Activated CD8-positive, alpha-beta memory T cell treated with anti-CD3 and anti-CD28 coated beads, Interleukin-2, amount 10 ng/mL, durations not matched to agents 7 days and 5 days (primary cell): ENCODE data around the gene RALBP1. TPM values are rescaled to one million over a fixed set of nuclear protein-coding genes. Genes with fewer than 3 reads are reported as not detected.

Experiments used
- ATAC-seq: fragments of 150-1000 bp; cut with Tn5 transposase; one replicate; pipeline ENCODE4 v1.10.0; 2021; ENCODE audit warnings: moderate library complexity
- CTCF ChIA-PET: fragments of 350-600 bp; sonication (Branson Sonifier 250); formaldehyde crosslinking; loops from one replicate; lab custom pipeline; 2021; ENCODE audit warnings: antibody characterized with exemption; lab: Charles Lee
- DNase-seq: peaks from one replicate; pipeline ENCODE4 v3.0.0-alpha.2; 2020
- H3K27ac Mint-ChIP-seq: one replicate; pipeline ENCODE4 v1.8.0; 2021; ENCODE audit warnings: mild to moderate bottlenecking, mixed read lengths
- H3K27me3 Mint-ChIP-seq: one replicate; pipeline ENCODE4 v1.8.0; 2021; ENCODE audit warnings: mixed read lengths
- H3K36me3 Mint-ChIP-seq: one replicate; pipeline ENCODE4 v1.8.0; 2021; ENCODE audit warnings: mild to moderate bottlenecking, mixed read lengths
- H3K4me1 Mint-ChIP-seq: one replicate; pipeline ENCODE4 v1.8.0; 2021; ENCODE audit warnings: mixed read lengths
- H3K4me3 Mint-ChIP-seq: one replicate; pipeline ENCODE4 v1.8.0; 2021; ENCODE audit warnings: mild to moderate bottlenecking, moderate library complexity, mixed read lengths
- H3K9me3 Mint-ChIP-seq: one replicate; pipeline ENCODE4 v1.8.0; 2022; ENCODE audit warnings: low read depth, mixed read lengths
- total RNA-seq, 2 experiments: library from RNA; stranded (reverse); gene quantifications; one replicate each; pipeline ENCODE4 v1.2.3, GENCODE V29; 2021

Gene RALBP1
- total RNA-seq, 2 experiments from 2014 or later: 55.1 to 57.2 TPM

DNA sequence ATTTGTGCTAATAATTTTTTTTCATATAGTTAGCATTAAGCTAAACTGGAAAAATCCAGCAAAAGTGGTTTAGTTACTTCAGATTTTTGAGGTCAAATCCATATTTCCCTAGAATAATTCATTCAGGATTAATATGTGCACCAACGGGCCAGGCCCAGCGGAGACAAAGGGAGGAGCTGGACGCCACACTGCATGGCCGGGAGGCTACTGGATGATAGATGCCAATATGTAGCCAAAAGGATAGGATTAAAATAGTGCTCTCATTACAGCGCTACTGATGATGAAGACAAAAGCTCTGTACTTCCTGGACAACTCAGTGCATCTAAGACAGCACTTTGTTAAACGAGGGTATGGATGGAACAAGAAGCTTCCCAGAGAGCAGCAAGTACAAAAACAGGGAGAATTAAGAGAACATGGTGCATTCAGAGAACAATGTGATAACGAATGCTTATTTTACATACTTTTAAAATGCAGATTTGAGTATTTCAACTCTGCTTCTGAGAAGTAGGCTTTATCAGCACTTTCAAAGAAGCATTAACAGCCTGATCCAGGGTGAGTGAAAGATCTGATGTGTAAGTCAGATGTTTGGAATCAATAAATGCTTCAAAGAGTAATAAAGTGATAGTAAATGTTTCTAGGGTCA is 99.3 kb downstream of the RALBP1 start:
- Mint-ChIP-seq H3K36me3 (peaks cover 8% of the 10 kb centered on the region), H3K27ac (no peak overlapping the region), H3K27me3 (no peaks in the 10 kb centered on the region), H3K9me3 (no peaks in the 10 kb centered on the region), H3K4me1 (no peaks in the 10 kb centered on the region), H3K4me3 (no peak overlapping the region)
- ATAC-seq (no peak), DNase-seq (no peak)
- CTCF ChIA-PET: interaction anchor here (1.0 to 1.3 kb wide), 2 partner anchors 14 to 38 kb away, joined by 3 read pairs; no protein-coding TSS in a partner anchor

DNA sequence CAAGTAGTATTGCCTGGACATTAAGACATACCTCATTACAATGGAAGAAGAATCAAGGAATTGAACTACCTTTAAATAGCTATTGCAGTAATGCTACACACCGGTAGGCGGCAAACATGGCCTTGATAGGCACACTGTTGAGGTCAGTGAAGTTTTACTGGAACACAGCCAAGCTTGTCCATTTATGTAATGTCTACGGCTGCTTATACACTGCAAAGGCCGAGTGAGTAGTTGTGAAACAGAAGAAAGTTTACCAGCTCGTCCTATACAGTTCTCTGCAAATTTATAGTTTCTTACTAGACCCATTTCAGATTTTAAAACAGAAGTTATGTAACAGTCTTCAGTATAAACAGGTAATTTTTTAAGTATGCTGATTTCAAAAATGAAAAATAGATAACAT is 100.2 kb downstream of the RALBP1 start:
- no peak for ATAC-seq
- H3K36me3 Mint-ChIP-seq: peaks cover 10% of the 10 kb centered on the region
- CTCF ChIA-PET: no interaction called here
- no peak overlapping the region for H3K27ac Mint-ChIP-seq
- DNase-seq: no peak
- no peaks in the 10 kb centered on the region for H3K4me1 Mint-ChIP-seq
- no peaks in the 10 kb centered on the region for H3K27me3 Mint-ChIP-seq
- H3K4me3 Mint-ChIP-seq: no peak overlapping the region
- H3K9me3 Mint-ChIP-seq: no peaks in the 10 kb centered on the region

DNA sequence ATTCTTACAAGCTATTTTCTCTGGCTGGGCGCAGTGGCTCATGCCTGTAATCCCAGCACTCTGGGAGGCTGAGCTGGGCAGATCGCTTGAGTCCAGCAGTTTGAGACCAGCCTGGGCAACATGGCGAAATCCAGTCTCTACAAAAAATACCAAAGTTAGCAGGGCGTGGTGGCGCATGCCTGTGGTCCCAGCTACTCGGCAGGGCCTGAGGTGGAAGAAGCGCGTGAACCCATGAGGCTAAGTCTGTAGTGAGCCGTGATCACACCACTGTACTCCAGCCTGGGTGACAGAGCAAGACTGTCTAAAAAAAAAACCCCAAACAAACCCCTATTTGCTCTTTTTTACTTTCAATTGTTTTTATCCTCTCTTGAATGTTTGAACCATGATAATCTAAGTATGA is 102.0 kb downstream of the RALBP1 start:
- peaks cover 26% of the 10 kb centered on the region for H3K36me3 Mint-ChIP-seq
- H3K27ac Mint-ChIP-seq: no peak overlapping the region
- H3K27me3 Mint-ChIP-seq: no peaks in the 10 kb centered on the region
- ATAC-seq: no peak
- DNase-seq: no peak
- no peaks in the 10 kb centered on the region for H3K4me1 Mint-ChIP-seq
- H3K9me3 Mint-ChIP-seq: peaks cover 5% of the 10 kb centered on the region
- CTCF ChIA-PET: interaction anchor here (1.2 kb wide), 2 partner anchors 9 to 10 kb away, joined by 3 read pairs; no protein-coding TSS in a partner anchor
- no peak overlapping the region for H3K4me3 Mint-ChIP-seq

DNA sequence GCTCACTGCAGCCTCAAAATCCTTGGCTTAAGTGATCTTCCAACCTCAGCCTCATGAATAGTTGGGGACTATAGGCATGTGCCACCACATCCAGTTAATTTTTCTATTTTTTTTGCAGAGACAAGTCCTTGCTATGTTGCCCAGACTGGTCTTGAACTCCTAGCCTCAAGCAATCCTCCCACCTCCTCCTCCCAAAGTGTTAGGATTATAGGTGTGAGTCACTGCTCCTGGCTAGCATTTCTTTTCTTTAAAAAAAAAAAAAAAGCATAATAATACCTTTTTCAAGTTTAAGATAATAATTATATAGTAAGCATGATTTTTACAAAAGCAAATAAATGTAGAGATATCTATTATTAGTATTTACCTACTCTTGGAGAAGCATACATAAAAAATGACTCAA is 103.0 kb downstream of the RALBP1 start:
- Mint-ChIP-seq H3K9me3 (peaks cover 5% of the 10 kb centered on the region), H3K4me1 (no peaks in the 10 kb centered on the region), H3K27me3 (no peaks in the 10 kb centered on the region), H3K27ac (no peak overlapping the region), H3K36me3 (peaks cover 33% of the 10 kb centered on the region), H3K4me3 (no peak overlapping the region)
- no peak for ATAC-seq
- DNase-seq: no peak
- CTCF ChIA-PET: no interaction called here

DNA sequence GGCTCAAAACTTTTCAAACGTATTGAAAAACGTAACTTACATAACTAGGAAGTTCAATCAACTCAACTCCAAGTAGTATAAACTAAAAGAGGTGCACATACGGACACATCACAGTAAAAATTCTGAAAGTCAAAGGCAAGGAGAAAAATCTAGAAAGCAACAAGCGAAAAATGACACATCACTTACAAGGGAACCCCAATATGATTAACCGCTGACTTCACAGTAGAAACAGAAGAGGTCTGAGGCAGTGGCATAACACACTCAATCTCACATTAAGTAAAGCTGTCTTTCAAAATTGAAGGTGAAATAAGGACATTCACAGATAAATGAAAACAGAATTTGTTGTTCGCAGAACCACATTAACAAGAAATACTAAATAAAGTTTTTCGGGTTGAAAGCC is 106.4 kb downstream of the RALBP1 start:
- ATAC-seq (no peak), DNase-seq (no peak)
- CTCF ChIA-PET: no interaction called here
- peaks cover 36% of the 10 kb centered on the region for H3K36me3 Mint-ChIP-seq
- H3K4me3 Mint-ChIP-seq: no peak overlapping the region
- H3K4me1 Mint-ChIP-seq: no peaks in the 10 kb centered on the region
- no peak overlapping the region for H3K27ac Mint-ChIP-seq
- H3K27me3 Mint-ChIP-seq: no peaks in the 10 kb centered on the region
- H3K9me3 Mint-ChIP-seq: peaks cover 5% of the 10 kb centered on the region

DNA sequence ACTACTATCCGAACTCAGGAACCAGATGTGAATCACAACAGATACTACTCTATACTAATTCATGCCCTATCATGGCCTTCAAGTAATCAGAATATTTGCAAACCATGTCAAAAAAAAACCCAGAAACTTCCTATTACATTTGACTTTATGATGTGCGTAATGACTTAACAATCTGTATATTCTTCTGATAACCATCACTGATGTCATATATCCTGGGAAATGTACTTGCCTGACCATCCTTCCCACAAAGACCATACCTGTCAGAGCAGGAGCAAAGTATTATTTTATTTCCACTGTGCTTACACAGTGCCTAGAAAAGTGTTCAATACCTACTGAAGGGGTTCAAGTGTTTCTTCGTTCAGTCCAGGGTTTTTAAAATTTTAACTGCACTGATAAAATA is 111.5 kb downstream of the RALBP1 start:
- CTCF ChIA-PET: no interaction called here
- DNase-seq (no peak), ATAC-seq (no peak)
- Mint-ChIP-seq H3K36me3 (peaks cover 35% of the 10 kb centered on the region), H3K27ac (no peak overlapping the region), H3K4me1 (no peaks in the 10 kb centered on the region), H3K4me3 (no peak overlapping the region), H3K9me3 (no peaks in the 10 kb centered on the region), H3K27me3 (no peaks in the 10 kb centered on the region)

Other genes starting within 250 kb of the RALBP1 start
- 10 to 100 TPM; 11.2 TPM for gene TWSG1, start 140.7 kb upstream of the RALBP1 start, total RNA-seq
- gene PPP4R1, start 139.0 kb downstream of the RALBP1 start, total RNA-seq: 10 to 100 TPM; 28.4 to 30.3 TPM
- gene RAB31, start 232.8 kb downstream of the RALBP1 start, total RNA-seq: not detected